Neural crest cell (in vitro differentiated cells): ENCODE measurements around the gene UBTF. TPM values are rescaled to one million over a fixed set of nuclear protein-coding genes. Genes with fewer than 3 reads are reported as not detected.

Experiments used
- DNase-seq: peaks from one replicate; pipeline ENCODE4 v3.0.0; 2021; ENCODE audit warnings: low read depth, mixed read lengths, low spot score
- H3K27ac Mint-ChIP-seq: one replicate; pipeline ENCODE4 v1.8.0; 2021; ENCODE audit warnings: mild to moderate bottlenecking, mixed read lengths; ENCODE audit not compliant: unreplicated experiment
- H3K27me3 Mint-ChIP-seq: 2 replicates; pipeline ENCODE4 v1.8.0; 2021; ENCODE audit warnings: low read depth, mild to moderate bottlenecking, mixed read lengths
- H3K36me3 Mint-ChIP-seq: 2 replicates; pipeline ENCODE4 v1.8.0; 2021; ENCODE audit warnings: low read depth, mild to moderate bottlenecking, mixed read lengths
- H3K4me1 Mint-ChIP-seq: 2 replicates; pipeline ENCODE4 v1.8.0; 2021; ENCODE audit warnings: mixed read lengths
- H3K4me3 Mint-ChIP-seq: one replicate; pipeline ENCODE4 v1.8.0; 2021; ENCODE audit warnings: mild to moderate bottlenecking, mixed read lengths
- H3K9me3 Mint-ChIP-seq: 2 replicates; pipeline ENCODE4 v1.8.0; 2021; ENCODE audit warnings: mixed read lengths
- total RNA-seq: library from RNA; stranded (reverse); gene quantifications from 2 replicates; pipeline ENCODE4 v1.2.1, GENCODE V29; 2021
- TF ChIP-seq, protein P1 (sequence below): fragments of 200-600 bp; sonication (generic); conservative IDR thresholded peaks from 2 replicates; pipeline ENCODE4 v1.5.0; 2021; ENCODE audit warnings: antibody characterized with exemption, mild to moderate bottlenecking

The UBTF gene
- total RNA-seq, 1 donor from 2014 or later = 106 TPM

DNA sequence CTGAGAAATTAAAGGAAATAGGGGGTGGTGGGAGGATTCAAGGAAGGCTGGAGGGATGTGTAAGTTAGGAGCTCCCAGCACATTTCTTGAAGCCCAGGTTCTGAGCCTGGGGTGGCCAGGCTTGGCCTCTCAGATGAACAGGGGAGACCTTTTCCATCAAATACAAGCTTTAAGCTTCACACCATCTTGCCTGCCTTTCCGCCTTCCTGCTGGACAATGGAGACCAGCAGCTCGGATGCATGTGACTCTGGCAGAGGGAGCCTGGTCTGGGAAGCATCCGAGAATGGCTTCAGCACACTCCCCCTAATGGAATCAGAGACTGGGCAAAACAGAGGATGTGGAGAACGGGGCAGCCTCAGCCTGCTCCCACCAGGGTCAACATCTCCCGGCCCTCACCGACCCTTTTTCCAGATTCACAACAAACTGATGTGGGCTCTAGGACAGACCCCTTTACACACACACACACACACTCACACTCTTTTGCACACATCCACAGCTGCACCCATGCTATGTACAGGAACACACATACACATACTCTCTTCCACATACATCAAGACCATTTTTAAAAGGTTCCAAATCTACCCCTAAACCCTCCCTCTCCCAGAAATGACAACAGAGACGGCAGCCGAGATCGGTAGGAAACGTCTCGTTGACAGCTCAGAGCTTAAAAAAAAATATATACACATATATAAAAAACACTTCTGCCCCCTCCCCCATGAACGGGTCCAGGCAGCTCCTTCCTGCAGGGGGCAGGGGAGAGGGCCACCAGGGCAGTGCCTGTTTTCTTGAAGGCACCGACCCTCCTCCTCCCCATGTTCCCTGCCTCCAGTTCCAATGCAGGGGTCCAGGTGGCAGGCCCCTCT, 13.3 kb downstream of the UBTF start:
- no peak overlapping the region for H3K27ac Mint-ChIP-seq
- H3K27me3 Mint-ChIP-seq = no peaks in the 10 kb centered on the region
- H3K4me3 Mint-ChIP-seq = peak overlapping the region; percentile 3
- H3K9me3 Mint-ChIP-seq = no peaks in the 10 kb centered on the region
- peaks cover 8% of the 10 kb centered on the region for H3K36me3 Mint-ChIP-seq
- H3K4me1 Mint-ChIP-seq = peaks cover 17% of the 10 kb centered on the region
- TF ChIP-seq, protein P1, sequence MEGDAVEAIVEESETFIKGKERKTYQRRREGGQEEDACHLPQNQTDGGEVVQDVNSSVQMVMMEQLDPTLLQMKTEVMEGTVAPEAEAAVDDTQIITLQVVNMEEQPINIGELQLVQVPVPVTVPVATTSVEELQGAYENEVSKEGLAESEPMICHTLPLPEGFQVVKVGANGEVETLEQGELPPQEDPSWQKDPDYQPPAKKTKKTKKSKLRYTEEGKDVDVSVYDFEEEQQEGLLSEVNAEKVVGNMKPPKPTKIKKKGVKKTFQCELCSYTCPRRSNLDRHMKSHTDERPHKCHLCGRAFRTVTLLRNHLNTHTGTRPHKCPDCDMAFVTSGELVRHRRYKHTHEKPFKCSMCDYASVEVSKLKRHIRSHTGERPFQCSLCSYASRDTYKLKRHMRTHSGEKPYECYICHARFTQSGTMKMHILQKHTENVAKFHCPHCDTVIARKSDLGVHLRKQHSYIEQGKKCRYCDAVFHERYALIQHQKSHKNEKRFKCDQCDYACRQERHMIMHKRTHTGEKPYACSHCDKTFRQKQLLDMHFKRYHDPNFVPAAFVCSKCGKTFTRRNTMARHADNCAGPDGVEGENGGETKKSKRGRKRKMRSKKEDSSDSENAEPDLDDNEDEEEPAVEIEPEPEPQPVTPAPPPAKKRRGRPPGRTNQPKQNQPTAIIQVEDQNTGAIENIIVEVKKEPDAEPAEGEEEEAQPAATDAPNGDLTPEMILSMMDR = peak; percentile 22
- no peak for DNase-seq

DNA sequence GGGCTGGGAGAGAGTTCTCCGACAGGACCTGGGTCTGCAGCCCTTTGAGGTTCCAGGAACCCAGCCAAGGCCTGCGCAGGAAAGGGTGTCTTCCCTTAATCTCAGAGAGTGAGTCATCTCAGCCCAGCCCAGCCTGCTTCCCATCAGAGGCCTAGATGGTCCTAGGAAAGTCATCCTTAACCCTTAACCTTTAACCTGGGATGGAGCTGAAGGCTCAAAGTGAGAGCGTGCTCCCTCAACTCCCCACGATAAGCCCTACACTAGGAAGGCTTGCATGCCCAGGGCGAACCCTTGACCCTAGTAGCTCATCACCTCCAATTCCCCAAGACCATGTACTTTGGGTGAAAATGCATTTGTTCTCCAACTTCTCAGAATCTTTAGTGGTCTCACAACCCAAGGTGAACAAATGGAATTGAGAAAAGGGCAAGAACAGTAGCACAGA, 15.0 kb downstream of the UBTF start:
- Mint-ChIP-seq H3K4me1 (peaks cover 21% of the 10 kb centered on the region), H3K36me3 (peaks cover 5% of the 10 kb centered on the region), H3K27ac (no peak overlapping the region), H3K9me3 (no peaks in the 10 kb centered on the region), H3K4me3 (no peak overlapping the region), H3K27me3 (no peaks in the 10 kb centered on the region)
- no peak for DNase-seq
- TF ChIP-seq, protein P1 = no peak

DNA sequence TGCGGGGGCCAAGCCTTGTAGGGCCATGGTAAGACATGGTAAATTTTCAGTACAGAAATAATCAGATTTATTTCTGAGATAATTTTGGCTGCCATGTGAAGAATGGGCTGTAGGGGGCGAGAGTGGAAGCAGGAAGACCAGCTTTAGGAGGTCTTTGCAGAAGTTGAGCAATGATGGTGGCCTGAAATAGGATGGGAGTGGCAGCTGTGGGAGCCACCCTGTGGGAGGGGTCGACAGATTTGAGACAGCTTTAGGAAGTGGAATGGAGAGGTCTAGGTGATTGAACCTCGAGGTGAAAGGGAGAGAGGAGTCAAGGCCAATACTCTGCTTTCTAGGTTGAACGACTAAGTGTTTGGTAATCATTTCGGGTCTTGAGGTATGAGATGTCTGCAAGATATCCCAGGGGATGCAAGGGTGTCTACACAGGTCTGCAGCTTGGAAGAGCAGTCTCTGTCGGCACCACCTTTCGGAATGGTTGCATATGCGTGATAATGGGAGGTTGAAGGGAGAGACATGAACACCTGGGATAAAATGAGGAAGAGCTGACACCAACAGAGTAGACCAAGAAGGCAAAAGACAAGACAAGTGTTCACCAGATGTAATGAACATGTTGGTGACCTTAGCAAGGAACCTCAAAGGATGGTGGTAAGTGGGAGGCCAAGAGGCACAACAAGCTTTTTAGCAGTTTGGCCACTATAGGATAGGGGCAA, 15.6 kb downstream of the UBTF start:
- peak overlapping the region; percentile 71 for H3K4me3 Mint-ChIP-seq

DNA sequence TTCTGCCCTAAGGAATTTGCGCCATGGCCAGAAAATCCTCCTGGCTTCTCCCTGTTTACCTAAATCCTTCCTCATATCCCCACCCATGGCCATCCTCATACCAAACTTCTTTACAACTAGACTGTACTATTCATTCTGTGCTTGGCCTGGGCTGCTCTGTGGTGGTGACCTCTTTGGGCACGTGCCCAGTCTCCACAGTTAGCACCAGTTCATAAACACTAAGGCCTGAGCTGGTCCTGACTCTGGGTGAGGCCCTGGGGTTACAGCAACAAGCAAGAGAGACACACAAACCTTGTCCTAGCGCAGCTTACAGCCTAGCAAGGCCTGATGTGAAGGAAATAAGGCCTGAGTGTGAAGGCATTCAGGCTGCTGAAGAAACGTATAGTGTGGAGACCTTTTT, 16.7 kb downstream of the UBTF start:
- Mint-ChIP-seq H3K4me1 (peaks cover 28% of the 10 kb centered on the region), H3K4me3 (peak overlapping the region; percentile 71)

More for the DNA sequence above, 15.6 kb downstream of the UBTF start:
- Mint-ChIP-seq H3K27me3 (no peaks in the 10 kb centered on the region), H3K9me3 (no peaks in the 10 kb centered on the region), H3K4me1 (peaks cover 21% of the 10 kb centered on the region), H3K36me3 (peaks cover 5% of the 10 kb centered on the region), H3K27ac (no peak overlapping the region)
- TF ChIP-seq, protein P1 = peak; percentile 75
- DNase-seq = peak; percentile 62

DNA sequence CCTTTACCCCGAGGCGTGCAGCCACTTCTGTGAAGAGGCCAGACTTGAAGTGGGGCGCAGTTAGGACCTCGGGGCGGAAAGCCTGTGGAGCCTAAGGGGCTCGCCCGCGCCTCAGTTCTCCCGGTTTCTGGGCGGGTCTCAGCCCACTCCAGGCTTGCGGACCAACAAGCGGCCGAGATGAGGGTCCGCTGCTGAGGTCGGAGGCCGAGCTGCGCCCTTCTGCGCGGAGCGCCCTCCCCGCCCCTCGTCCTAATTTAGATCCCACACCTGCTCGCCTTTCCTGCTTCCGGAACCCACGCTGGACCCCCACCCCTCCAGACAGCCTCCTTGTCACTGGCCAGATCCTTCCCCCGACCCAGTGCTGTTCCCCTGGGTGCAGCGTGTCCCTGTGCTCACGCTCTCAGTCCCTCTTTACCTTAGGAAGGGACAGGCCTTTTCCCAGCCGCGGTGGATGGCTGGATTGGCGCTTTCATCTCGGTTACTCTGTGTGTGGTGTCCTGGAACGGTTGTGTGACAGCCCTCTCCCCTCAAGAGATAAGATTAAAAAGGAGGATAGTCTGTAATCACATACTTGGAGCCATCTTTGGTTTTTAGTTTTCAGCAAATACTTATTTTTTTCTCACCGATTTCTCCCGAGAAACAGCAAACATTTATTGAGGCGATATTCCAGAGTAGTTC, 18.9 kb downstream of the UBTF start:
- Mint-ChIP-seq H3K27me3 (no peaks in the 10 kb centered on the region), H3K9me3 (no peaks in the 10 kb centered on the region), H3K27ac (peak overlapping the region; percentile 76), H3K4me1 (peaks cover 31% of the 10 kb centered on the region), H3K36me3 (no peaks in the 10 kb centered on the region), H3K4me3 (peak overlapping the region; percentile 91)
- DNase-seq = no peak
- TF ChIP-seq, protein P1 = no peak

More for the DNA sequence above, 16.7 kb downstream of the UBTF start:
- Mint-ChIP-seq H3K27ac (no peak overlapping the region), H3K27me3 (no peaks in the 10 kb centered on the region), H3K9me3 (no peaks in the 10 kb centered on the region), H3K36me3 (no peaks in the 10 kb centered on the region)
- TF ChIP-seq, protein P1 = no peak
- no peak for DNase-seq
